GM21360 (cell line): ENCODE data around the gene ZNF536.

ENCODE experiments used
- ATAC-seq: cut with Tn5 transposase; IDR thresholded peaks from one replicate; pipeline ENCODE4 v1.9.1; 2021; ENCODE audit warnings: mild to moderate bottlenecking, moderate library complexity; ENCODE audit not compliant: unreplicated experiment

The ZNF536 gene

DNA sequence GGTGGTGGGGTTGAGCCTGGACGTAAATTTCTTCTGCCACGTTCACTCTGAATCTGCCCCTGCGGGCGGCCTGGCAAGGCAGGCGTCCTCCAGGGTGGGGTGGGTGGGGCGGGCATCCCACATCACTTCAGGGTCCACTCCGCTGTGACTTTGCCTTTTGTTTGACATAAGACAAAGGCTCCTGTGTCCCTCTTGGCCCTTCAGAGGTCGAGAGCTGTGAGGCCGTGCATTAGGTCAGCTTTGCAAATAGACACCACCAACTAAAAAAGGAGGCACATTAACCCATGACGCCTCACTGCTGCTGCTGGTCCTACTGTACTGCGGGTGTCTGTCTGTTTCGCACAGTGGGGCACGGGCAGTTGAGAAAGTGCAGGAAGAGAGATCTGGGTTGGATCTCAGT, 10.5 kb upstream of the ZNF536 start:
- no peak for ATAC-seq

DNA sequence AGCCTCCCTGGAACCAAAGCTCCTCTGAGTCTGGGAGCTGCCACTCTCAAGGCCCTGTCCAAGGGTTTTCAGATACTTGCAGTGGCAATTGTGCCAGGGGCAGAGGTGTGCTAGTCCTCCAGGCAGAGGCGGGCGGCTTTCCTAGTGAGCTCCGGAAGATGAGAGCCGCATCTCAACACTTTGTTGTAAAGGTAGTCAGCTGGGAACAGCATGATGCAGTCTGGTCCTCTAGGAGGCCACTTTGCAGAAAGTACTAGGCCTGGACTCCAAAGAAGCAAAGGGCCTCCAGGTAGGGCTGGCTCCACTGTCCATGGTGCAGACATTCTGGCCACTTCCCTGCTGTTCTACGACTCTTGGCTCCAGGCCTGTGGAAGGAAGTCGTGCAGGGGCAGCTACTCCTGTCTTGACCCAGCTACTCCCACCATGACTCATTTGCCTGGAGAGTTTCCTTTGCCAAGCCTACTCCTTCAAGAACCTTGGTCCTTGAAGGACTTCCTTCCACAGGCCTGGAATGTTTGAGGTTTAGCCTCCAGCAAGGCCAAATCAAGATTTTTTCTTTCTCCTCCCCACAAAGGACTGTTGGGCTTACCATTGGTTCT, 9.9 kb upstream of the ZNF536 start:
- ATAC-seq: no peak

DNA sequence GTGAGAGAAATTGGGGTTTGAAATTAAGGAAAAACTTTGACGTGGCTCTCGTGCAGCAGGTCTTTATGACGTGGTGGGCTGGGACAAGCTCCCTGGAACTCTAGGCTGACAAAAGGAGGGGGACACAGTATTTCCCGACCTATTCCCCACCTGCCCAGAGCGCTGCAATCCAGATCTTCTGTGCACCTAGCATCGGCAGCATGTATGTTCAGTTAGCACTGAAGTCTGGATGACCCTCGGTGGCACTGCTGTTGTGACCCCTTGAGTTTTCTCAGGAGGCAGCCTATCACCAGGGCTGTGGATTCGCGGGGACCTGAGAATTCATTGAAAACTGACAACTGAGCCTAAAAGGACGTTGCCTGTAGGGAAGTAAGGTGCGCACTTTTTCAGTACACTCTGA, 9.1 kb upstream of the ZNF536 start:
- no peak for ATAC-seq

DNA sequence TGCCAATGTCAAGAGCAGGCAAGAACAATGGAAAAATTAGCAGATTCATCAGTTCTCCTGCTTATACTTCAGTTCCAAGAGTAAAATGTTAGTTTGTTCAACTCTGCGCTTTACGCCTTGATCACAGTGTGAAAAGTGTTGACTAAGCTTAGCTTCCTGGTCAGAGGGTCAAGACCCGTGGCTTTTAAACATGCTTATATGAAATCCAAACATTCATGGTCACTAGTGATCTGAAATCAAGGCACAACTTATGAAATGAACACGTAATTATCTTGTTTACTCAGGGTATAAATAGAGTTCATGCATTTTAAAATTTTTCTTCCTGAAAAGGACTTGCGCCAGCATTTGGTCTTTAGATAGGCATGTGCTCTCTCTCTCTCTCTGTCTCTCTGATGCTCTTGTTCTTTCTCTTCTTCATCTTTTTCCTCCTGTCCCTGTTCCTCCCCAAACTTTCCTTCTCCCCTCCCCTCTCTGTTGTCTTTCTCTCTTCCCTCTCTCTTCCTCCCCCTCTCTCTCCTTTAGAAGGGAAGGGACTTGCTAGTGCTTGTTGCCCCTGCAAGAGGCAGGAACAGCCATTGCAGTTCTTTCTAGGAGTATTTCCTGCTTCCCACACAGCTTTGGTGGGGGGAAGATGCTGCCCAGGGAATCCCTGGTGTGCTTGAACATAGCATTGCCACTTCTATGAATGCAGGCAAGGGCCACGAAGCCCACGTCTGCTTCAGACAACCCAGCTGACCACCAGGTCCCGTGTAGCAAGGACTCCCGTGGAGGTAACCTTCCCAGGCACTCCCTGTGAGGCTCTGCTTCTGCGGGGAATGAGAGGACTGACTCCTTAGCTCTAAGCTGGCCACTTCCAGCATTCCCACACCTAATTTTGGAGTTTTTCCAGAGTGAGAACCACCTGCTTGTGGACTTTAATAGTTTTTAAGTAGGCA, 7.1 kb upstream of the ZNF536 start:
- ATAC-seq: no peak

DNA sequence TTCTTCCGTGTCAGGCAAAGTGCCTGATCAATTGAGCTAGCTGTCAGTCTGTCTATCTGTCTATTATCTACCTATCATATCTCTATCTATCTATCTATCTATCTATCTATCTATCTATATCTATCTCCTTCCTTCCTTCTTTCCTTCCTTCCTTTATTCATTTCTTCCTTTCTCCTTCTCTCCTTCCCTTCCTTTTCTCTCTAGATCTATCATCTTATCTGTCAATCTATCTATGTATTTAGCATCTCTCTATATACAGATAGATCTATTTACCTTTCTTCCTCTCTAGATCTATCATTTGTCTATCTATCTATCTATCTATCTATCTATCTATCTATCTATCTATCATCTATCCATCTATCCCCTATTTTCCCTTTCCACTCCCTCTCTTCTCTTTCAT, 5.9 kb upstream of the ZNF536 start:
- no peak for ATAC-seq

DNA sequence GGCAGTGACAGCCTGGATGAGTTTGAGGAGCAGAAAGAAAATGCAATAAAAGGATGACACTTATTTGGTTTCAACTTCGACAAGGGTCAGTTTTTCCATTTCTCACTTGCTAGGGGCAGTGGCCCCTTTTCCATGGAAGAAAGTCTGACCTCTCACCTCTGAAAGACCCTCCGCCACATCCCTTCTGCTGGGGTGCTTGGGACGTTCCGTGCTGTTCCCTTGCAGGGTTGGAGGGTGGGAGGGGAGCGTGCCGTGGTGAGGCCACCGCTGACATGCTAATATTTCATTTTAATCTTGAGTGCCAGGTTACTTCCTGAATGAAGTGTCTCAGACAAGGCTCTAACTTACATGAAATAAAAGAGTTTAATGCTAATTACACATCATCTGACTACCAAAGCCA, 5.2 kb upstream of the ZNF536 start:
- no peak for ATAC-seq

DNA sequence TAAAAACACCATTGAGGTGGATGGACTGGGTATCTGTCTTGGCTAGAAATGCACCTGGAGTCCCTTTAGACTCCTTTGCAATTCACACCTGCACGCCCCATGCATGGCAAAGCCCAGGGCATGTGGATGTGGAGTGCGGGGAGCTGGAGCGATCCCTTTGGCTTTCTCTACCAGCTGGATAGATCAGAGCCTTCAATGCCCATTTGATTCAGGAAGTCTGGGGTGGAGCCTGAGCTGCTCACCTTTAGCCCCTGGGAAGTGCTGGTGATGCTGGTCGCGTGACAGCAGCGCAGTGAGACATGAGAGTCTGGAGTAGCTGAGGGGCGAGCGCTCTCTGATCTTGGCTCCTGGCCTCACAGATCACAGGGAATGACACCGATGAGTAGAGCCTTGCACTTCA, 4.8 kb upstream of the ZNF536 start:
- no peak for ATAC-seq

DNA sequence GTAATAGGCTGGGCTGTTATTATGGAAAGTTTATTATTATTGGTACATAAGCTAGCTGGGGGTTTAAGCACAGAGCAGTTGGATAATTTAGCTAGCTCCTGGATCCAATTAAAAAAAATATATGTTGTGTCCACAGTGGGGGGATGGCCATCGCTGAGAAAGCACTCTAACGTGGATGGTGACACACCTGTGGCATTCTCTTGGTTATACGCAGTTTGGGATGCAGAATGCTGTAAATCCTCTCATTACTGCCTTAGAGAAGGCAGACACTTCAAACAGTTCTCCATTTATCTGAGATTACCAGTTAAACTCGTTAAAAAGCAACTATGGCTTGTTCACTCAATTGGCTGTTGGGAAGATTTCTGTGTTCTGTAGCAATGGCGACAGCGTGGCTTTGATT, 2.4 kb upstream of the ZNF536 start:
- ATAC-seq: no peak

DNA sequence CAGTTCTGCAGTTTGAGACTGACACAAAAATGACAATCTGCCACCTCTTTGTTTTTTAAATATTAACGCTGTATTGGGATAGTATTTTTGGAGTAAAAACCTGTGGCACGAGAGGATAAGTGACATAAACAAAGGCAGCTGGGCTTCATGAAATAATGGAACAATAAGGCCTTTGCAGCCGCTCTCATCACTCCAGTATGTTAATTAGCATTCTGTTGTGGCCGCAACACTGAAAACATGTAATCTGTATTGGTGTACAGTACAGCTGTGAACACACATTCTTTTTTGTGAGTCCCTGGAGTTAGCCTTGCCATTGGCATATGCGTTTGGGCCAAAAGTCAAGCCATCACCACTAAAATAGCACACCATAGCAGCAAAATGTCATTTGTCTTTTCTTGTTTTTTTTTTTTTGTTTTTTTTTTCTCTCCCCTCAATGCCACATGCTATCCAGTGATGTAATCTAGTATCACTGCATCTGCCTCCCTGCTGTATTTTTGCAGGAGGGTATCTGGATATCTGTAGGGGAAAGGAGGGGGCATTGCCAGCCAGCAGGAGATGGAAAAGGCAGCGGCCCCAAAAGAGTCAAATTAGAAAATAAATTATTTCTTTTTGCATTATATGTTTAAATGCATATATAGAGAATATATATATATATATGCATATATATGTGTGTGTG, 885 bp upstream of the ZNF536 start:
- no peak for ATAC-seq

DNA sequence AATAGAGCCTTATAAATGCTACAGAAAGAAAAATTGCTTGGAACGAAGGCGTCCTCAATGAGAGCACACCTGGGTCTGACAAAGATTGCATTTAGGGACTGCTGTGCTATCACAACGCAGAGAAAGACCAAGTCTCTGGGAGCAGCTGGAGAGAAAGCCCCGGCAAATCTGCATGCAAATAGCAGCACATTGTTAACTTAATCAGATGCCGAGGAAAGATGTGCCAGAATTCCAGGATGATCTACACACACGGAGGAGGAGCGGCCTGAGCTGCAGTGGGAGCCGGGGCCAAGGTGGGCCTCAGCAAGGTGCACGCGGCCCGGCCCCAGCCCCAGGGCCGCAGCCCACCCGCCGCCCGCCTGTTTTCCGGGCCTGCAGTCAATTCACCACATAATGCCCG, 1.4 kb downstream of the ZNF536 start:
- no peak for ATAC-seq

DNA sequence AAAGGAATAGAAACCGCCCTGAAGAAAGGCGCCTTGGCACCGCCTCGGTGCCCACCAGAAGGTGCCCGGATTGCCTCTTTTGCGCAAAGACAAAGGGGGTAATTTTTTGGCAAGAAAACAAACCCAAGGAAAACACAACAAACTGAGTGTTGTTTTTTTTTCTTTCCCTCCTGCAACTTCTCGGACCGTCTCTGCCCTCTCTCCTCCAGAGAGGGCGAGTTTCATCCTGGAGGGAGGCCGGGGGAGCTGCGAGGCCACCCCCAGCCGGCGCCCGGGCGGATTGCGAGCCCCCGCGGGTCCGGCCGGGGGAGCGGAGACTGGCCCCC, 2.3 kb downstream of the ZNF536 start:
- no peak for ATAC-seq

DNA sequence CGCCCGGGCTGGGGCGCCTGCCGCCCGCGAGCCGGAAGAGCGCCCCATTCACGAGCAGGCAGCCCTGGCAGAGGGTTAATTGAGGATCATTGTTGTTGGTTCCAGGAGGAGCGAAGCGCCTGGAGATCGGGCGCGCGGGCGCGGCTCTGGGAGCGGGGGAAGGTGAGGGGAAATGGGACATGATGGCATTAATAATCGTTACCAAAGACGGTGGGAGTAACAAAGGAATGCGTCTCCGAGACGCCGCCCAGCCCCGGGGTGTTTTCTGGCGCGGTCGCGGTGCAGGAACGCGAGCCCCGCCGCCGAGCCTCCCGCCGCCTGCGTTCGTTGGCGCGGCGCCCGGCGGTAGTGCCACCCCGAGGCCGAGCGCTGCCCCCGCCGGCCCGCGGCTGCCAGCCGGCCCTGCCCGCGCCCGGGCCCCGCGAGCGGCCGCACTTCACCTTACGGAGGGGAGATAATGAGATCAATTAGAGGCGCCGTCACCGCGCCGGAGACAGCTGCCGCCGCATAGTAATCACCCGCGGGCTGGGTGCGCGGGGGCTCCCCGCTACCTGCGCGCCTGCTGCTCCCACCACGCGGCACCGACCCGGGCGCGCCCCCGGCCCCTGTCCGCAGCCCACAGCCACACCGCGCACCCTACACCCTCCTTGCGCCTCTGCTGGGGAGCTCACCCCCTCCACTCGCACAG, 2.8 kb downstream of the ZNF536 start:
- ATAC-seq: no peak

DNA sequence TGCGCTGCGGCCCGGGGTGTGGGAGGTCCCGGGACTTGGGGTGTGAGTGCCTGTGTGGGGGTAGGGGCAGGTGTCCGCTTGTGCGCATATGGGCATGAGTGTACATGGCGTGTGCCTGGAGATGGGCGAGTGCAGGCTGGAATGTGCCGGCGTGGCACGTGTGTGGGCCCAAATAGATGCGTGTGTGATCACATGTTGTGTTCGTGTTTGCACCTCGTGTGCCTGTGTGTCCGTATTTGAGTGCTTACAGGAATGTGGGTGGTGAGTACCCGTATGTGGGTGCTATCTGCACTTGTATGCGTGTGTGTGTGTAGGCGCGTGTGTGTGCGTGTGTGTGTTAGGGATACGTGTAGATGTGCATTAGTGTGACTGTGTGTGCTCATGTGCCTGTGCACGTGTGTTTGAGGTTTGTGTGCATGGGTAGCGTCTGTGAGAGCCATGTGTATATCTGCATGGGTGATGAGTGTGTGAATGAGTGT, 3.4 kb downstream of the ZNF536 start:
- no peak for ATAC-seq

DNA sequence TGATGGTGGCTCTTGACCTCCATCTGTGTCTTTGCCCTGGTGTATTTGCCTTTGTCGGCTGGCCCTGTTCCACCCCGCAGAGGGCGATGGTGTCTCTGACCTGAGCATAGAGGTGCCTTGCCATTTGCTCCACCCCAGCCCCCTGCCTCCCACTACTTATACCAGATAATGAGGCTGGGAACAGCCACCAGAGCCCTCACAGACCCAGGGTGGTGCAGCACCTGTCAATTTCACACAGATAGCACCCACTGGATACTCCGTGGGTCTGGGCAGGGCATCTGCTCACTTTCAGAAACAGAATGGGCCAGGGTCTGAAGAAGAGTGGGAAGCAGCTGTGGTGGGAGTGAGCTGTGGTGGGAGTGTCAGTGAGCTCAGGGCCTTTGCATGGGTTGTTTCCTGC, 4.1 kb downstream of the ZNF536 start:
- ATAC-seq: no peak

DNA sequence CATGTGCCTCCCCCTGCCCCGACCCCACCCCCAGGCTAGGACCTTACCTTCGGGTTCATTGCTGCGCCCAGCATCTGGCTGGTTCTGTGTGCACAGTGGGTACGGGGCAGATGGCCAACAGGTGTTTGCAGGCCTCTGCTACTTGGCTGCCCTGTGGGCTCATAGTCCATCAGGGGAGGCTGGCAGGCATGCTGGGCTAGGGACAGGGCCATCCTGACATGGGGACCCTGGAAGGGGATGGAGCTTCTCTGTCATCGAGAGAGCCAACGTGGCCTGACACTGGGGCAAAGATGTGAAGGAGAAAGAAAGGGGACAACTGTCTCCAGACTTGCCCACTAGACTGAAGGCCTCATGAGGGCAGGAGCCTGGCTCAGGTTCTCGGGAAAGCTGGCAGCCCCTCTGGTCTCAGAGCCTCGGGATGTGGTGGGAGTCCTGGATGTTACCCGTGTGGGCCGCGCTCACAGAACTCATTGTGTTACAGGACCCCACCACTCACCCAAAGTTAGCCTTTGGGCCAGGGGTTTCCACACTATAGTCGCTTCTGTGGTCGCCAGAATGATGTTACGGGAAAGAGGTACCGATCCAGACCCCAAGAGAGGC, 4.7 kb downstream of the ZNF536 start:
- no peak for ATAC-seq

DNA sequence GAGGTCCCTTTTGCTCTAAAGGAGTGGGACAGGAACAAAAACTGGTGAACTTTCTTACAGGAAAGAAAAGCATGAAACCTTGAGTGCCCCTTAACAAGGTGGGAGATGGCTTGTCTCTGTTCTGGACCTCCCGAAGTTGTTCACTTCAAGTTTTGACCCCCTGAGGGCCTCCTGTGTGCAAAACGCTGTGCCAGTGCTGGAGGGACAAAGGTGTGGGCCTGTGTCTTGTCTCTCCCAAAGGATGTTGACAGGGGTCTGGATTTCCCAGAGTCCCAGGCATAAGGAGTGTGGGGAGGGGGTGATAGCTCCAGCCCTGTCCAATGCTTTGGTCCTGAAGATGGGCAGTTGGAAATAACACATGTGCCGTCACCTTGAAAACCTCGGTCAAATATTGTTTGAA, 6.5 kb downstream of the ZNF536 start:
- no peak for ATAC-seq

DNA sequence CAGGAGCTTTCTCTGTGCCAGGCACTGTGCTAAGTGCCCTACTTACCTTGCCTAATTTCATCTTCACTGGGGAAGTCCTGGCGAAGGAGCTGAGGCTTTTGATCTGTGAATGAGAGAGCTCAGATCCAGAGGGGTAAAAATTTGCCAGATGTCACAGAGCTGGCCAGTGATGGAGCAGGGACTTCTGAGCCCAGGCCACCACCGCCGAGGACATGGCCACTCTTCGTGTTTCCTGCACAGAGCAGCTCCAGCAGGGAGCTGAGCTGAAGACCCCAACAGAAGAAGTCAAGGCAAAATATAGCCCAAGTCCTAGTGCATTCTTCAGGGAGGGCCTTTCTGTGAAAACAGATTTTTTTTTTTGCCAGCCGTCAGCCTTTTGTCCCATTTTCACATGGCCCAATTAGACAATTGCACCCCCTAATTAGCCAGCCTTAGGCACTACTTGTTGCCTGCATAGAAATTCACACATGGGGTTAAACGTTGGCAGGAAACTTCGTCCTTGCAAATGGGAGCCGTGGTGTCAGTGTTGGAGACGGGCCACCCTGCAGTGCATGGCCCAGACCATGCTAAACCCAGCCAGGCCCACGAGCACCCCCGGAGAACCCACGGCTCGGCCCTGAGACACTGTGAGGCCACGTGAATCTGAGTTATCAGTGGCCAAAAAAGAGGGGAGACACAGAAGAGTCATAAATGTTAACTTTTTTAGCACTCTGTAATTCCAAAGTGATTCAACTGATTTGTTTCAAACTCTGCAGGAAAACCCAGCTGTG, 7.8 kb downstream of the ZNF536 start:
- no peak for ATAC-seq

DNA sequence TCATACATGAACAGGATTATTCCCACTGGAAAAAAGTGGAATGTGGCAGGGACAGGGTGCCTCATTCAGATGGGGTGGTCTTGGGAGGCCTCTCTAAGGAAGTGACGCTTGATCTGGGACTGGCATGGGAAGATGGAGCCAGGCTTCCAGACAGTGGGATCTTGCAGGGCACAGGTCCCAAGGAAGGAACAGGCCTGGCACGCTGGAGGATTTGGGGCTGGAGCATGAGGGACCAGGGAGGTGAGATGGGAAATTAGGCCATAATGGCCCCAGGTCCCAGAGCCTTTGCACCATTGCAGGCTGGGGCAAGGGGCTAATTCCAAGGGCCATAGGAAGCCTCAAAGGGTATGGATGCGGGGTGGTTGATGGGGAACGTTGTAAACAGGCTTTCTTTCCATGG, 9.2 kb downstream of the ZNF536 start:
- no peak for ATAC-seq

DNA sequence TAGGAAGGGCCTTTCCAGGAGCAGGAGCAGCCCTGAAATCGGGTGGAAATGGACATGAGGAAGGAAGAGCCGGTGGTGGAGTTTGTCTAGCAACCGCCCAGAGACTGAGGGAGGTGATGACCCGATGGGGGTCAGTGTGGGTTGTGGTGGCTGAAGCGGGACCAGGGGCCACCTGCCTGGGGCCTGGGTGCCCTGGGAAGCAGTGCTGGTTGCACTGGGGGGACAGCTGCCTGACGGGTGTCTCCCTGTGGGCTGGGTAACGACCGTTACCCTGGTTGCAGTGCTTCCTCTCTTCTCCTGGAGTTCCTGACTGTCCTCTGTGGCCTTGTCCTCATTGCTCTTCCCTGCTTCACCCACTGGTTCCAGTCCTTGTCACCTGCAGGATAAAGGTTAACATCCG, 13.0 kb downstream of the ZNF536 start:
- ATAC-seq: no peak

DNA sequence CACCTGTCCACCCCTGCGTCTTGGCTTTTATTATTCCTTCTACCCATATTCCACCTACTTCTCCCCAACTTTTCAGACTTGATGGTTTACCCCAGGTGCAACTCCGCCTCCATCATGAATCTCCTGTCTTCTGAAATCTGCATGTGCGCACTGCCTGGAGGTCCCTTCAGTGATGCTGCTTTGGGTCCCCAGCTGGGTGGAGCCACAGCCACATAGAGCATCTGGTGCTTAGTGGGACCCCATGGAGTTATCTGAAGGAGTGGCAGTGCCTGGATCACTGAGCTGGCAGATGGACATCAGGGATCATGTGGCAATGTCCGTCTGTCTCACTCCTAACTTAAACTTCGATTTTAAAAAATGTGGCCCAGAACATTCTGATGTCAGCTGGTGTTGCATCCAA, 13.5 kb downstream of the ZNF536 start:
- no peak for ATAC-seq
